IMR-90 (cell line): ENCODE data around the gene VPS39. TPM values are rescaled to one million over a fixed set of nuclear protein-coding genes. Genes with fewer than 3 reads are reported as not detected.

Experiments
- ATAC-seq: fragments of 200-7000 bp; cut with Tn5 transposase; 2 replicates; pipeline ENCODE4 v1.9.1; 2020; ENCODE audit warnings: low read depth, mild to moderate bottlenecking, moderate library complexity
- BruUV-seq: library from RNA; stranded (reverse); fragments of 400-500 nt; replicated peaks from 2 replicates; lab custom pipeline; 2021; lab: Mats Ljungman, UMichigan
- CTCF ChIA-PET: fragments of 300-600 bp; formaldehyde crosslinking; extraction: SDS; loops from one replicate; lab custom pipeline; 2021; ENCODE audit warnings: antibody characterized with exemption; lab: Yijun Ruan, JAX
- POLR2A ChIA-PET: fragments of 300-600 bp; sonication (Branson Sonifier 250); formaldehyde crosslinking; loops from one replicate; lab custom pipeline; 2022; ENCODE audit warnings: antibody characterized with exemption; ENCODE audit not compliant: unreplicated experiment; lab: Charles Lee
- DNase-seq: peaks from one replicate; pipeline ENCODE4 v3.0.0; 2013
- H2AFZ ChIP-seq: replicated peaks from 2 replicates; pipeline ENCODE3; 2013; ENCODE audit warnings: low read length, mild to moderate bottlenecking; ENCODE audit not compliant: poor library complexity
- H2AK5ac ChIP-seq: 2 replicates; pipeline ENCODE4 v1.6.1; 2013; ENCODE audit warnings: low read depth, low read length, inconsistent platforms
- H2AK9ac ChIP-seq: replicated peaks from 2 replicates; pipeline ENCODE3; 2013; ENCODE audit warnings: mild to moderate bottlenecking, low read depth, low read length, moderate library complexity; ENCODE audit not compliant: poor library complexity
- H2BK120ac ChIP-seq: 2 replicates; pipeline ENCODE4 v1.6.1; 2013; ENCODE audit warnings: low read depth, low read length, inconsistent platforms
- H2BK15ac ChIP-seq: 3 replicates; pipeline ENCODE4 v1.6.1; 2013; ENCODE audit warnings: low read depth, low read length, inconsistent platforms
- H2BK20ac ChIP-seq: 2 replicates; pipeline ENCODE4 v1.6.1; 2013; ENCODE audit warnings: low read depth, mild to moderate bottlenecking, inconsistent platforms, low read length, moderate library complexity
- H2BK5ac ChIP-seq: 2 replicates; pipeline ENCODE4 v1.6.1; 2013; ENCODE audit warnings: mild to moderate bottlenecking, low read depth, low read length, inconsistent platforms; ENCODE audit not compliant: poor library complexity, severe bottlenecking
- H3K14ac ChIP-seq: replicated peaks from 2 replicates; pipeline ENCODE4 v1.6.1; 2013; ENCODE audit warnings: low read depth, low read length, inconsistent platforms
- H3K18ac ChIP-seq: 2 replicates; pipeline ENCODE4 v1.6.1; 2013; ENCODE audit warnings: low read depth, low read length, control low read depth
- H3K23ac ChIP-seq: 2 replicates; pipeline ENCODE4 v1.6.1; 2013; ENCODE audit warnings: low read depth, low read length, inconsistent platforms
- H3K27ac ChIP-seq: 2 replicates; pipeline ENCODE4 v1.5.1; 2013; ENCODE audit warnings: mild to moderate bottlenecking, control low read depth, low read length; ENCODE audit not compliant: insufficient read depth
- H3K27me3 ChIP-seq: 2 replicates; pipeline ENCODE4 v1.6.1; 2013; ENCODE audit warnings: low read length; ENCODE audit not compliant: control insufficient read depth, insufficient read depth
- H3K36me3 ChIP-seq: 2 replicates; pipeline ENCODE4 v1.6.1; 2013; ENCODE audit warnings: low read length, mixed read lengths; ENCODE audit not compliant: control insufficient read depth, insufficient read depth
- H3K4ac ChIP-seq: 2 replicates; pipeline ENCODE4 v1.6.1; 2013; ENCODE audit warnings: low read depth, low read length, inconsistent platforms
- H3K4me1 ChIP-seq: 2 replicates; pipeline ENCODE4 v1.6.1; 2013; ENCODE audit warnings: low read length, mixed read lengths; ENCODE audit not compliant: control insufficient read depth, insufficient read depth
- H3K4me2 ChIP-seq: 2 replicates; pipeline ENCODE4 v1.6.1; 2013; ENCODE audit warnings: low read depth, mild to moderate bottlenecking, control low read depth, low read length, moderate library complexity
- H3K4me3 ChIP-seq: 2 replicates; pipeline ENCODE4 v1.5.1; 2013; ENCODE audit warnings: low read depth, mild to moderate bottlenecking, control low read depth, low read length, moderate library complexity; ENCODE audit not compliant: insufficient read depth
- H3K56ac ChIP-seq: 2 replicates; pipeline ENCODE4 v1.6.1; 2013; ENCODE audit warnings: low read length, inconsistent platforms; ENCODE audit not compliant: insufficient read depth; ENCODE audit errors: extremely low read depth
- H3K79me1 ChIP-seq, 2 experiments: 2 replicates each; pipeline ENCODE4 v1.6.1; 2013; ENCODE audit warnings: low read length in 2 of 2, inconsistent platforms in 1 of 2, low read depth in 1 of 2
- H3K9ac ChIP-seq: 2 replicates; pipeline ENCODE4 v1.6.1; 2013; ENCODE audit warnings: low read depth, low read length, control low read depth
- H3K9me1 ChIP-seq: 2 replicates; pipeline ENCODE4 v1.6.1; 2013; ENCODE audit warnings: low read length, inconsistent platforms; ENCODE audit not compliant: insufficient read depth
- H3K9me3 ChIP-seq: 2 replicates; pipeline ENCODE4 v1.6.1; 2013; ENCODE audit warnings: low read length; ENCODE audit not compliant: control insufficient read depth, insufficient read depth
- H4K20me1 ChIP-seq: 2 replicates; pipeline ENCODE4 v1.6.1; 2013; ENCODE audit warnings: low read length, inconsistent platforms; ENCODE audit not compliant: insufficient read depth
- H4K5ac ChIP-seq: 2 replicates; pipeline ENCODE4 v1.6.1; 2013; ENCODE audit warnings: mild to moderate bottlenecking, low read depth, low read length, control low read depth
- H4K8ac ChIP-seq, 2 experiments: 2 replicates each; pipeline ENCODE4 v1.6.1; 2013; ENCODE audit warnings: low read depth in 2 of 2, low read length in 2 of 2, control low read depth in 1 of 2, inconsistent platforms in 1 of 2
- H4K91ac ChIP-seq: 2 replicates; pipeline ENCODE4 v1.6.1; 2013; ENCODE audit warnings: low read depth, low read length, inconsistent platforms; ENCODE audit not compliant: insufficient read depth
- BHLHE40 ChIP-seq: fragments of 150-350 bp; IDR thresholded peaks from 2 replicates; pipeline ENCODE4 v1.6.1; 2016; ENCODE audit warnings: mild to moderate bottlenecking, low read depth, low read length
- CEBPB ChIP-seq: IDR thresholded peaks from 2 replicates; pipeline ENCODE4 v1.6.1; 2012; ENCODE audit warnings: low read depth, low read length, improper control_type of control experiment
- MXI1 ChIP-seq: IDR thresholded peaks from 2 replicates; pipeline ENCODE4 v1.6.1; 2012; ENCODE audit warnings: low read depth, mild to moderate bottlenecking, low read length, moderate library complexity, borderline replicate concordance
- POLR2A ChIP-seq: IDR thresholded peaks from 2 replicates; pipeline ENCODE4 v1.6.1; 2012; ENCODE audit warnings: mild to moderate bottlenecking, low read depth, low read length
- WGBS, 2 experiments: methylation state at CpG; one replicate each; pipeline versions ENCODE4 v1.1.5 to v1.1.7; 2013; ENCODE audit warnings: missing lambda C conversion rate in 2 of 2; ENCODE audit not compliant: insufficient read length in 1 of 2; ENCODE audit errors: extremely low coverage in 2 of 2; 5-methylcytosine and 5-hydroxymethylcytosine counted together
- dilution Hi-C: fragments of 300-500 bp; cut with HindIII; formaldehyde crosslinking; loops from one replicate; pipeline ENCODE4 v1.14.3; 2018; ENCODE audit warnings: low sequenced_read_pairs; ENCODE audit not compliant: unreplicated experiment
- in situ Hi-C: fragments of 300-500 bp; cut with MboI; formaldehyde crosslinking; loops from 3 replicates; pipeline ENCODE4 v1.14.3; 2019; ENCODE audit warnings: low sequenced_read_pairs, inconsistent platforms, mixed read lengths
- intact Hi-C: fragments of 100-400 bp; cut with micrococcal nuclease; formaldehyde crosslinking; loops from 2 replicates; pipeline ENCODE4 v1.10.0; 2022
- polyA plus RNA-seq, 3 experiments: library from polyadenylated mRNA; depleted of rRNA; stranded (reverse); fragments of >200 nt; gene quantifications; 2 replicates each; pipeline ENCODE4 v1.2.3, GENCODE V29; 2012; ENCODE audit warnings: low replicate concordance in 1 of 3
- total RNA-seq: library from RNA; depleted of rRNA; stranded (reverse); fragments of >200 nt; gene quantifications from 2 replicates; pipeline ENCODE4 v1.2.3, GENCODE V29; 2012
- TF ChIP-seq, protein P1 (sequence below): fragments of 150-350 bp; IDR thresholded peaks from 2 replicates; pipeline ENCODE4 v1.6.1; 2016; ENCODE audit warnings: low read depth, mild to moderate bottlenecking, low read length, moderate library complexity, borderline replicate concordance

VPS39 gene
- total and polyA plus RNA-seq, 2 of the 4 experiments (the other 2 are of a cell fraction) = 49.7 to 52.2 TPM

DNA sequence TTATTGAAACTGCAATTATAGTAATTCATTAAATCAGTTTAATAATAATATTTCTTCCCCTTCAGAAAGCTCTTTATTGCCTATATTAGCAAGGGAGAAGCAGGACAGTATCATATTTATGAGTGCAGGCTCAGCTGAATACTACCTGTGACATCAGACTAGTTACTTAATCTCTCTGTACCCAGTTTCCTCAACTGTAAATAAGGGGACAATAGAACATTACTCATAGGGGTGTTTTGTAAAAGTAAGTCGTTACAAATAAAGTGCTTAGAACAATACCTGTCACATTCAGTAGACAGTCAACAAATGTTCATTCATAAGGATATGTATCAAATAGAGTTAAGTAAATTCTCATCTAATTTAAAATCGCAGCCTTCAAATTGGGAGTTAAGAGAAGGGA, 12.1 kb upstream of the VPS39 start:
- POLR2A ChIA-PET = no interaction called here

More for the DNA sequence above, 12.1 kb upstream of the VPS39 start:
- BruUV-seq = no TSS peak
- Histone ChIP-seq H3K79me1 (peaks cover 5% of the 10 kb centered on the region in 2 experiments; a peak in 2 of 4 replicates), H4K8ac (no peak overlapping the region), H2AFZ (no peak overlapping the region), H3K4me3 (no peak overlapping the region), H3K36me3 (peaks cover 31% of the 10 kb centered on the region), H3K9ac (no peak overlapping the region), H3K23ac (no peak overlapping the region), H2AK9ac (no peak overlapping the region), H3K9me3 (no peaks in the 10 kb centered on the region), H3K18ac (no peak overlapping the region), H3K56ac (no peak overlapping the region), H3K4me1 (no peaks in the 10 kb centered on the region), H2BK5ac (no peak overlapping the region), H2BK15ac (no peak overlapping the region), H3K4me2 (no peak overlapping the region), H3K27ac (no peak overlapping the region), H2AK5ac (no peak overlapping the region), H3K27me3 (no peaks in the 10 kb centered on the region), H3K14ac (no peak overlapping the region), H4K20me1 (no peaks in the 10 kb centered on the region), H2BK120ac (no peak overlapping the region), H4K91ac (no peak overlapping the region), H3K4ac (no peak overlapping the region), H4K5ac (no peak overlapping the region), H2BK20ac (no peak overlapping the region), H3K9me1 (no peaks in the 10 kb centered on the region)
- intact Hi-C loops = no loop called here
- in situ Hi-C loops = no loop called here
- no peak for TF ChIP-seq MXI1
- TF ChIP-seq CEBPB = no peak
- no peak for TF ChIP-seq POLR2A
- TF ChIP-seq BHLHE40 = no peak
- TF ChIP-seq, protein P1, sequence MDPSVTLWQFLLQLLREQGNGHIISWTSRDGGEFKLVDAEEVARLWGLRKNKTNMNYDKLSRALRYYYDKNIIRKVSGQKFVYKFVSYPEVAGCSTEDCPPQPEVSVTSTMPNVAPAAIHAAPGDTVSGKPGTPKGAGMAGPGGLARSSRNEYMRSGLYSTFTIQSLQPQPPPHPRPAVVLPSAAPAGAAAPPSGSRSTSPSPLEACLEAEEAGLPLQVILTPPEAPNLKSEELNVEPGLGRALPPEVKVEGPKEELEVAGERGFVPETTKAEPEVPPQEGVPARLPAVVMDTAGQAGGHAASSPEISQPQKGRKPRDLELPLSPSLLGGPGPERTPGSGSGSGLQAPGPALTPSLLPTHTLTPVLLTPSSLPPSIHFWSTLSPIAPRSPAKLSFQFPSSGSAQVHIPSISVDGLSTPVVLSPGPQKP = no peak
- dilution Hi-C loops = no loop called here
- DNase-seq (no peak), ATAC-seq (no peak)
- CTCF ChIA-PET = no interaction called here
- WGBS, 2 experiments = no CpG with 5 or more reads among the region's 2 CpGs
